GM12878 (cell line): ENCODE measurements around the gene TEX47. TPM values are rescaled to one million over a fixed set of nuclear protein-coding genes. Genes with fewer than 3 reads are reported as not detected.

Source experiments
- ATAC-seq: fragments of 200-7000 bp; cut with Tn5 transposase; 3 replicates; pipeline ENCODE4 v1.9.1; 2020; ENCODE audit warnings: mild to moderate bottlenecking, moderate library complexity
- BruUV-seq: library from RNA; stranded (reverse); fragments of 400-500 nt; replicated peaks from 2 replicates; lab custom pipeline; 2021; lab: Mats Ljungman, UMichigan
- CTCF ChIA-PET: fragments of 300-600 bp; sonication (Branson Sonifier 250); formaldehyde crosslinking; extraction: SDS; loops from one replicate; lab custom pipeline; 2021; ENCODE audit warnings: inconsistent platforms; lab: Yijun Ruan, JAX
- POLR2A ChIA-PET: fragments of 350-600 bp; formaldehyde crosslinking; extraction: SDS; loops from one replicate; lab custom pipeline; 2021; ENCODE audit warnings: inconsistent platforms; lab: Charles Lee
- RAD21 ChIA-PET: fragments of 300-600 bp; sonication (Branson Sonifier 250); formaldehyde crosslinking; loops from one replicate; lab custom pipeline; 2023; ENCODE audit warnings: antibody characterized with exemption; ENCODE audit not compliant: unreplicated experiment; lab: Charles Lee
- SMC1A ChIA-PET: fragments of 300-600 bp; sonication (Branson Sonifier 250); formaldehyde crosslinking; loops from one replicate; lab custom pipeline; 2023; ENCODE audit not compliant: unreplicated experiment, uncharacterized antibody; lab: Charles Lee
- DNase-seq: peaks from one replicate; pipeline ENCODE4 v3.0.0-alpha.2; 2011; ENCODE audit warnings: low read depth, low spot score
- FAIRE-seq: peaks from 3 replicates; lab custom pipeline; 2011; peaks lifted over from hg19 to GRCh38; lab: Jason Lieb, UNC
- H2AFZ ChIP-seq: 2 replicates; pipeline ENCODE4 v1.6.0; 2011; ENCODE audit warnings: low read depth, low read length, control low read depth; ENCODE audit not compliant: control insufficient read depth
- H3K27ac ChIP-seq: 2 replicates; pipeline ENCODE4 v1.5.1; 2011; ENCODE audit warnings: control low read depth; ENCODE audit not compliant: control insufficient read depth, insufficient read depth
- H3K27me3 ChIP-seq, 2 experiments: replicated peaks in 1 of 2; 2 replicates each; pipeline versions ENCODE4 v1.6.0 to v1.6.1; 2011; ENCODE audit warnings: low read length in 1 of 2; ENCODE audit not compliant: control insufficient read depth in 2 of 2, insufficient read depth in 2 of 2
- H3K36me3 ChIP-seq, 2 experiments: 2 replicates each; pipeline ENCODE4 v1.5.1; 2011; ENCODE audit warnings: low read length in 1 of 2; ENCODE audit not compliant: control insufficient read depth in 2 of 2, insufficient read depth in 2 of 2
- H3K4me1 ChIP-seq: 2 replicates; pipeline ENCODE4 v1.6.1; 2011; ENCODE audit warnings: mild to moderate bottlenecking, low read length, moderate library complexity, mixed read lengths; ENCODE audit not compliant: control insufficient read depth, insufficient read depth
- H3K4me2 ChIP-seq: 2 replicates; pipeline ENCODE4 v1.6.0; 2011; ENCODE audit warnings: control low read depth; ENCODE audit not compliant: control insufficient read depth, insufficient read depth
- H3K4me3 ChIP-seq: fragments of 200-600 bp; sonication (generic); 2 replicates; pipeline ENCODE4 v1.5.1; 2016
- H3K79me2 ChIP-seq: 2 replicates; pipeline ENCODE4 v1.6.0; 2011; ENCODE audit warnings: low read length; ENCODE audit not compliant: control insufficient read depth, insufficient read depth
- H3K9ac ChIP-seq: 2 replicates; pipeline ENCODE4 v1.8.0; 2011; ENCODE audit warnings: low read length, control low read depth, mixed read lengths; ENCODE audit not compliant: control insufficient read depth, insufficient read depth
- H3K9me3 ChIP-seq: replicated peaks from 3 replicates; pipeline ENCODE4 v1.5.1; 2011; ENCODE audit warnings: mild to moderate bottlenecking, low read length; ENCODE audit not compliant: control insufficient read depth, insufficient read depth
- H4K20me1 ChIP-seq: 2 replicates; pipeline ENCODE4 v1.6.0; 2011; ENCODE audit not compliant: control insufficient read depth, insufficient read depth
- IKZF1 ChIP-seq: fragments of 450-650 bp; conservative IDR thresholded peaks from 2 replicates; pipeline ENCODE4 v1.6.1; 2017; ENCODE audit warnings: antibody characterized with exemption, mild to moderate bottlenecking
- RAD21 ChIP-seq: IDR thresholded peaks from 2 replicates; pipeline ENCODE4 v1.6.1; 2011; ENCODE audit warnings: mild to moderate bottlenecking, low read depth, low read length, moderate library complexity; ENCODE audit not compliant: insufficient read depth
- RELA ChIP-seq: fragments of 450-650 bp; IDR thresholded peaks from 2 replicates; pipeline ENCODE4 v1.8.0; 2014; ENCODE audit warnings: borderline replicate concordance; ENCODE audit not compliant: partially characterized antibody
- SMC3 ChIP-seq: IDR thresholded peaks from 2 replicates; pipeline ENCODE4 v1.6.1; 2011; ENCODE audit warnings: low read length, improper control_type of control experiment, borderline replicate concordance
- SRF ChIP-seq, 2 experiments: IDR thresholded peaks; 2 replicates each; pipeline ENCODE4 v1.6.1; 2011; ENCODE audit warnings: low read depth in 2 of 2, low read length in 2 of 2, mild to moderate bottlenecking in 1 of 2, moderate library complexity in 1 of 2
- SUZ12 ChIP-seq: fragments of 200-600 bp; sonication (generic); IDR thresholded peaks from one replicate; pipeline ENCODE4 v1.6.1; 2018; ENCODE audit warnings: antibody characterized with exemption, mild to moderate bottlenecking; ENCODE audit not compliant: unreplicated experiment
- WGBS: methylation state at CpG from one replicate; pipeline ENCODE4 v1.1.6; 2016; ENCODE audit warnings: low lambda C conversion rate; ENCODE audit not compliant: insufficient replicate concordance, insufficient coverage; ENCODE audit errors: missing lambda C conversion rate; 5-methylcytosine and 5-hydroxymethylcytosine counted together
- in situ Hi-C: fragments of 300-500 bp; cut with MboI; formaldehyde crosslinking; loops from 9 replicates; pipeline ENCODE4 v1.14.3; 2018; ENCODE audit warnings: mixed read lengths
- intact Hi-C: fragments of 100-400 bp; cut with micrococcal nuclease; formaldehyde crosslinking; loops from one replicate; pipeline ENCODE4 v1.14.2; 2022; ENCODE audit not compliant: unreplicated experiment
- polyA plus RNA-seq, 11 experiments: library from polyadenylated mRNA; depleted of rRNA in 4 of 11; unstranded in 6 of 11; stranded (reverse) in 5 of 11; fragments of >200 nt; fragmentation: Nextera tagmentation in 4 of 11; fragmentation: Illumina TruSeq in 1 of 11; extraction: Ambion mirVana in 4 of 11; extraction: Trizol in 1 of 11; gene quantifications; 1 replicate in 1 of 11; 2 replicates in 10 of 11; pipeline versions ENCODE4 v1.2.1 to v1.2.3, GENCODE V29; 2011 to 2016; ENCODE audit warnings: inconsistent platforms in 2 of 11, missing spikeins in 2 of 11, low read depth in 1 of 11
- total RNA-seq, 4 experiments: library from RNA; depleted of rRNA in 3 of 4; stranded (reverse); fragments of >200 nt in 3 of 4; fragmentation: Illumina TruSeq in 1 of 4; extraction: Trizol in 1 of 4; gene quantifications; 2 replicates each; pipeline versions ENCODE4 v1.2.1 to v1.2.3, GENCODE V29; 2013 to 2021
- TF ChIP-seq, protein P1 (sequence below): fragments of 450-650 bp; IDR thresholded peaks from 2 replicates; pipeline ENCODE4 v1.6.1; 2014; ENCODE audit warnings: mild to moderate bottlenecking
- TF ChIP-seq, protein P2 (sequence below), 3 experiments: IDR thresholded peaks in 2 of 3; conservative IDR thresholded peaks in 1 of 3; 2 replicates each; pipeline ENCODE4 v1.5.1; 2011; ENCODE audit warnings: low read depth in 3 of 3, low read length in 3 of 3, mild to moderate bottlenecking in 3 of 3, control low read depth in 2 of 3, moderate library complexity in 2 of 3, inconsistent platforms in 1 of 3, mixed read lengths in 1 of 3; ENCODE audit not compliant: control insufficient read depth in 2 of 3, insufficient read depth in 1 of 3; ENCODE audit errors: extremely low read depth in 1 of 3
- TF ChIP-seq, protein P3 (sequence below): IDR thresholded peaks from 2 replicates; pipeline ENCODE4 v1.6.1; 2012; ENCODE audit warnings: low read depth, low read length, improper control_type of control experiment
- TF ChIP-seq, protein P4 (sequence below): IDR thresholded peaks from 2 replicates; pipeline ENCODE4 v1.6.1; 2011; ENCODE audit warnings: borderline replicate concordance, low read depth, mild to moderate bottlenecking, moderate library complexity, low read length; ENCODE audit not compliant: insufficient read depth, poor library complexity, severe bottlenecking

The TEX47 gene
- total and polyA plus RNA-seq, 10 of the 15 experiments (the other 5 are each of a cell fraction or from before 2014, with no cell fraction given) = not detected

DNA sequence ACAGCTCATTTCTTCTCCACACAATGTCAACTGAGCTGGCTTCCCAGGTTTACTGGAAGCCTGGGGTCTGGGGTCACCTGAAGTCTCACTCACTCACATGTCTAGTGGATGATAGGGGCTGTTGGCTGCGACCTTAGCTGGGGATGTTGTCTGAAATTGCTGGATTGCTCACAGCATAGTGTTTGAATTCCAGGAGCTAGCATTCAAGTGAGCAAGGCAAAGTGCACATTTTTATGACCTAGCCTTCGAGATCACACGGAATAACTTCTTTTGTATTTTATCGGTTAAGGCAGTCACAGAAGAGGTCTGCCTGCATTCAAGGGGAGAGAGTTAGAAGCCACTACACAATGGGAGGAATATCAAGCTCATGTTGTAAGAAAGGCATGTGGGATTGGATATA is 3.6 kb downstream of the TEX47 start (continued):
- TF ChIP-seq RELA = no peak
- no peak for TF ChIP-seq IKZF1
- TF ChIP-seq, protein P1, sequence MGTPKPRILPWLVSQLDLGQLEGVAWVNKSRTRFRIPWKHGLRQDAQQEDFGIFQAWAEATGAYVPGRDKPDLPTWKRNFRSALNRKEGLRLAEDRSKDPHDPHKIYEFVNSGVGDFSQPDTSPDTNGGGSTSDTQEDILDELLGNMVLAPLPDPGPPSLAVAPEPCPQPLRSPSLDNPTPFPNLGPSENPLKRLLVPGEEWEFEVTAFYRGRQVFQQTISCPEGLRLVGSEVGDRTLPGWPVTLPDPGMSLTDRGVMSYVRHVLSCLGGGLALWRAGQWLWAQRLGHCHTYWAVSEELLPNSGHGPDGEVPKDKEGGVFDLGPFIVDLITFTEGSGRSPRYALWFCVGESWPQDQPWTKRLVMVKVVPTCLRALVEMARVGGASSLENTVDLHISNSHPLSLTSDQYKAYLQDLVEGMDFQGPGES = no peak
- TF ChIP-seq, all 136 proteins: peak for 0

DNA sequence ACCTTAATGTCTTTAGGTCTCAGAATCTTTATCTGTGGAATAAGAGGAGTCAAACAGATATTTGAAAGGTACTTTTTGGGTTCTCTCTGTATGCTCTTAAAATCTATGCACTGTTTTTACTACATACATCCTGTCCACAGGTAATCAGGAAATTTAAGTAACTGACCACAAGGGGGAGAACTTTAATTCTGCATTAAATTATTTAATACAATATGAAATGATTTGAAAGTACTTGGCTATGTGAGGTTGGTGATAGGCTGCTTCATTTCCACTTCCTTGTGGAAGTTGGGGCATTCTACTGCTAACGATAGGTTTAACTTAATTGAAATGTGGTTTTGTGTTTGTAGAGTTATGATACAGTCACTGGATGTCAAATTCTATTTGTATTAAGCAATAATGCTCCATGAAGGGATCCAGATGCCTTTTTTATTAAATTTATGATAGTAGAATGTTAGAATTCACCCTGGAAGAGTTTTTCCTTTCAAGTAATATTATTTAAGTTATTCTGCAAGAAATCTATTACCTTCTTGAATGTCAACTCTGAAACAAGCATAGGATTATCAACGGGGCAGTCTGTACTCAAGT is 6.0 kb downstream of the TEX47 start:
- RAD21 ChIA-PET = no interaction called here
- 0% methylated on average over 2 of the region's 2 CpGs for WGBS
- ATAC-seq = peak; percentile 66

More for the DNA sequence above, 6.0 kb downstream of the TEX47 start:
- H3K27ac ChIP-seq = no peak overlapping the region
- no peak overlapping the region for H3K4me3 ChIP-seq
- H3K9me3 ChIP-seq = no peaks in the 10 kb centered on the region
- no peaks in the 10 kb centered on the region for H3K27me3 ChIP-seq
- in situ Hi-C loops (loop anchor here (25.0 kb wide), 1 partner anchor 1323 kb away; no protein-coding TSS in a partner anchor), intact Hi-C loops (loop anchor here (10.0 kb wide), 1 partner anchor 835 kb away; no protein-coding TSS in a partner anchor)
- no peak for TF ChIP-seq SUZ12
- peak; percentile 33; the same call in 1 of the 2 replicates for TF ChIP-seq SMC3
- no peak for TF ChIP-seq SRF (IDR thresholded peaks at IDR 0.05; ENCODE audit: low read depth in 2 of 2, low read length in 2 of 2)
- TF ChIP-seq RAD21 = 0 out of 2 replicates have a peak, but pooled peaks have one; percentile 21
- TF ChIP-seq, protein P2, sequence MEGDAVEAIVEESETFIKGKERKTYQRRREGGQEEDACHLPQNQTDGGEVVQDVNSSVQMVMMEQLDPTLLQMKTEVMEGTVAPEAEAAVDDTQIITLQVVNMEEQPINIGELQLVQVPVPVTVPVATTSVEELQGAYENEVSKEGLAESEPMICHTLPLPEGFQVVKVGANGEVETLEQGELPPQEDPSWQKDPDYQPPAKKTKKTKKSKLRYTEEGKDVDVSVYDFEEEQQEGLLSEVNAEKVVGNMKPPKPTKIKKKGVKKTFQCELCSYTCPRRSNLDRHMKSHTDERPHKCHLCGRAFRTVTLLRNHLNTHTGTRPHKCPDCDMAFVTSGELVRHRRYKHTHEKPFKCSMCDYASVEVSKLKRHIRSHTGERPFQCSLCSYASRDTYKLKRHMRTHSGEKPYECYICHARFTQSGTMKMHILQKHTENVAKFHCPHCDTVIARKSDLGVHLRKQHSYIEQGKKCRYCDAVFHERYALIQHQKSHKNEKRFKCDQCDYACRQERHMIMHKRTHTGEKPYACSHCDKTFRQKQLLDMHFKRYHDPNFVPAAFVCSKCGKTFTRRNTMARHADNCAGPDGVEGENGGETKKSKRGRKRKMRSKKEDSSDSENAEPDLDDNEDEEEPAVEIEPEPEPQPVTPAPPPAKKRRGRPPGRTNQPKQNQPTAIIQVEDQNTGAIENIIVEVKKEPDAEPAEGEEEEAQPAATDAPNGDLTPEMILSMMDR (IDR thresholded peaks at IDR 0.05 in 2 of 3, conservative IDR thresholded peaks at IDR 0.05 in 1 of 3; ENCODE audit: control insufficient read depth in 2 of 3, extremely low read depth in 1 of 3, insufficient read depth in 1 of 3, low read depth in 3 of 3, low read length in 3 of 3) = peak in 2 of 3 experiments; percentile 15 to 30; a peak in 1 of 6 replicates
- TF ChIP-seq, protein P3, sequence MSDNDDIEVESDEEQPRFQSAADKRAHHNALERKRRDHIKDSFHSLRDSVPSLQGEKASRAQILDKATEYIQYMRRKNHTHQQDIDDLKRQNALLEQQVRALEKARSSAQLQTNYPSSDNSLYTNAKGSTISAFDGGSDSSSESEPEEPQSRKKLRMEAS = no peak
- TF ChIP-seq, protein P4, sequence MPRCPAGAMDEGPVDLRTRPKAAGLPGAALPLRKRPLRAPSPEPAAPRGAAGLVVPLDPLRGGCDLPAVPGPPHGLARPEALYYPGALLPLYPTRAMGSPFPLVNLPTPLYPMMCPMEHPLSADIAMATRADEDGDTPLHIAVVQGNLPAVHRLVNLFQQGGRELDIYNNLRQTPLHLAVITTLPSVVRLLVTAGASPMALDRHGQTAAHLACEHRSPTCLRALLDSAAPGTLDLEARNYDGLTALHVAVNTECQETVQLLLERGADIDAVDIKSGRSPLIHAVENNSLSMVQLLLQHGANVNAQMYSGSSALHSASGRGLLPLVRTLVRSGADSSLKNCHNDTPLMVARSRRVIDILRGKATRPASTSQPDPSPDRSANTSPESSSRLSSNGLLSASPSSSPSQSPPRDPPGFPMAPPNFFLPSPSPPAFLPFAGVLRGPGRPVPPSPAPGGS = no peak
- H3K4me2 ChIP-seq = no peak overlapping the region
- H3K9ac ChIP-seq = no peak overlapping the region
- CTCF ChIA-PET = interaction anchor here (1.0 to 2.0 kb wide), 5 partner anchors 8 to 833 kb away, joined by 3 to 6 read pairs (median 3); no protein-coding TSS in a partner anchor
- no TSS peak for BruUV-seq
- DNase-seq = no peak
- no peak for FAIRE-seq
- no peaks in the 10 kb centered on the region for H3K4me1 ChIP-seq
- H4K20me1 ChIP-seq = no peaks in the 10 kb centered on the region
- H2AFZ ChIP-seq = no peak overlapping the region
- SMC1A ChIA-PET = interaction anchor here (2.0 kb wide), 1 partner anchor 444 kb away, joined by 6 read pairs; no protein-coding TSS in a partner anchor
- no peaks in the 10 kb centered on the region for H3K36me3 ChIP-seq
- H3K79me2 ChIP-seq = no peaks in the 10 kb centered on the region
- POLR2A ChIA-PET = no interaction called here
